ENCODE data around the gene FADS6.
"Not testable (repeated sequence)": the region's sequence is repeated elsewhere in the genome, so short reads cannot be mapped to it uniquely, and the experiment has no call there.

- not testable (repeated sequence) for TF ChIP-seq CTCF, POLR2A (IDR thresholded peaks at IDR 0.05)
These were observed 12.9 kb upstream of the FADS6 start for GRCh38 chr17:74906214-74906793.
